Esophagus muscularis mucosa (tissue), 3 donors: Measurements from ENCODE around the gene RUSC1.

Experiments
- POLR2A ChIP-seq: fragments of 450-650 bp; IDR thresholded peaks from one replicate; pipeline ENCODE4 v1.6.1; 2017; ENCODE audit warnings: antibody characterized with exemption, moderate library complexity, mild to moderate bottlenecking, low read depth
- TF ChIP-seq, protein P1 (sequence below), 3 experiments: fragments of 200-600 bp in 2 of 3; fragments of 450-650 bp in 1 of 3; sonication (generic) in 2 of 3; IDR thresholded peaks; one replicate each; pipeline ENCODE4 v1.5.1; 2017 to 2019; ENCODE audit warnings: antibody characterized with exemption in 3 of 3, mild to moderate bottlenecking in 2 of 3, moderate library complexity in 1 of 3

DNA sequence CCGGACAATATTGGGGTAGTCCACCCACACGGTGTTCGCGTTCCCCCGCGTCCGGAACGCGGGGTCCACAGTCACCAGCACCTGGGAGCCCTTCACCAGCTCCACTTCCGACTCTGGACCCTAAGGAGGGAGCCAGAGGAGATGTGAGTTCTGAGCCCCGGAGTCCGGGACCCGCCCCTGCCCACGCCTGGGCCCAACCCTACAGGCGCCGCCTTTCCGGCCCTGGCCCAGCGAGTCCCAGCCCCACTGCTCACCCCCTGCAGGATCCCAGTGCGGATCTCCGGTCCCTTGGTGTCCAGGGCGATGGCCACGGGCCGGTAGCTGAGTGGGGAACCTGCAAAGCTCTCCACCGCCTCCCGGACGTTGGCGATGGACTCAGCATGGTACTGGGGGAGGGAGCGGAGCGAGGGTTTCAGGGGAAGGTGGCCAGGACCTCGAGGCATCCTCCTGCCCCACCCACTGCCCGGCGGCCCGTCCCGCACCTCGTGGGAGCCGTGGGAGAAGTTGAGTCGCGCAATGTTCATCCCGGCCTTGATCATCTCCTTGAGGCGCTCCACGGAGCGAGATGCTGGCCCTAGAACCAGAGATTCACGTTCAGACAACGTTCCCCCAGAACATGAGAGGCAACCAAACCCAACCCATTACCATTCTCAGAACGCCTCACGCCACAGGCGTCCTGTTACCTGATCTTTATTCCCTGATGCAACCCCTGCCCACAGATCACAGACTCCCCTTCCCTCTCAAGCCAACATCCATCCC is 25.3 kb upstream of the RUSC1 start:
- TF ChIP-seq, protein P1, sequence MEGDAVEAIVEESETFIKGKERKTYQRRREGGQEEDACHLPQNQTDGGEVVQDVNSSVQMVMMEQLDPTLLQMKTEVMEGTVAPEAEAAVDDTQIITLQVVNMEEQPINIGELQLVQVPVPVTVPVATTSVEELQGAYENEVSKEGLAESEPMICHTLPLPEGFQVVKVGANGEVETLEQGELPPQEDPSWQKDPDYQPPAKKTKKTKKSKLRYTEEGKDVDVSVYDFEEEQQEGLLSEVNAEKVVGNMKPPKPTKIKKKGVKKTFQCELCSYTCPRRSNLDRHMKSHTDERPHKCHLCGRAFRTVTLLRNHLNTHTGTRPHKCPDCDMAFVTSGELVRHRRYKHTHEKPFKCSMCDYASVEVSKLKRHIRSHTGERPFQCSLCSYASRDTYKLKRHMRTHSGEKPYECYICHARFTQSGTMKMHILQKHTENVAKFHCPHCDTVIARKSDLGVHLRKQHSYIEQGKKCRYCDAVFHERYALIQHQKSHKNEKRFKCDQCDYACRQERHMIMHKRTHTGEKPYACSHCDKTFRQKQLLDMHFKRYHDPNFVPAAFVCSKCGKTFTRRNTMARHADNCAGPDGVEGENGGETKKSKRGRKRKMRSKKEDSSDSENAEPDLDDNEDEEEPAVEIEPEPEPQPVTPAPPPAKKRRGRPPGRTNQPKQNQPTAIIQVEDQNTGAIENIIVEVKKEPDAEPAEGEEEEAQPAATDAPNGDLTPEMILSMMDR (IDR thresholded peaks at IDR 0.05): no peak
- no peak for TF ChIP-seq POLR2A
